Activated CD8-positive, alpha-beta T cell treated with anti-CD3 and anti-CD28 coated beads for 36 hours (primary cell): ENCODE data around the gene LILRA5. TPM values are rescaled to one million over a fixed set of nuclear protein-coding genes. Genes with fewer than 3 reads are reported as not detected.

Experiments
- ATAC-seq: fragments of 200-7000 bp; cut with Tn5 transposase; one replicate; pipeline ENCODE4 v1.10.0; 2021; ENCODE audit warnings: mild to moderate bottlenecking, moderate library complexity
- CTCF ChIA-PET: fragments of 350-600 bp; sonication (Branson Sonifier 250); formaldehyde crosslinking; loops from one replicate; lab custom pipeline; 2021; ENCODE audit warnings: antibody characterized with exemption; lab: Charles Lee
- POLR2A ChIA-PET: fragments of 350-600 bp; sonication (Branson Sonifier 250); formaldehyde crosslinking; loops from one replicate; lab custom pipeline; 2021; ENCODE audit warnings: antibody characterized with exemption; lab: Charles Lee
- DNase-seq: peaks from one replicate; pipeline ENCODE4 v3.0.0-alpha.2; 2020
- H3K27ac Mint-ChIP-seq: one replicate; pipeline ENCODE4 v1.8.0; 2021; ENCODE audit warnings: mild to moderate bottlenecking, mixed read lengths
- H3K27me3 Mint-ChIP-seq: one replicate; pipeline ENCODE4 v1.8.0; 2021; ENCODE audit warnings: mixed read lengths
- H3K36me3 Mint-ChIP-seq: one replicate; pipeline ENCODE4 v1.8.0; 2021; ENCODE audit warnings: low read depth, mixed read lengths
- H3K4me1 Mint-ChIP-seq: one replicate; pipeline ENCODE4 v1.8.0; 2021; ENCODE audit warnings: low read depth, mixed read lengths
- H3K4me3 Mint-ChIP-seq: one replicate; pipeline ENCODE4 v1.8.0; 2021; ENCODE audit warnings: mild to moderate bottlenecking, moderate library complexity, mixed read lengths
- H3K9me3 Mint-ChIP-seq: one replicate; pipeline ENCODE4 v1.8.0; 2021; ENCODE audit warnings: mixed read lengths
- CTCF ChIP-seq: fragments of 200-600 bp; IDR thresholded peaks from one replicate; pipeline ENCODE4 v1.8.0; 2022; ENCODE audit warnings: antibody characterized with exemption, mild to moderate bottlenecking
- intact Hi-C: fragments of 100-400 bp; cut with micrococcal nuclease; formaldehyde crosslinking; loops from one replicate; pipeline ENCODE4 v1.10.0; 2022
- microRNA-seq: library from miRNA; unstranded; fragments of <30 nt; microRNA quantifications from one replicate; pipeline ENCODE4 v1.2.0, GENCODE V29; 2022; ENCODE audit warnings: borderline microRNAs expressed, borderline replicate concordance
- total RNA-seq, 2 experiments: library from RNA; stranded (reverse); gene quantifications; one replicate each; pipeline ENCODE4 v1.2.3, GENCODE V29; 2021

LILRA5 gene
- total RNA-seq, 2 experiments from 2014 or later, result not detected

GRCh38 chr19:54257116-54257480 lies 55.9 kb downstream of the LILRA5 start, which contains the start of gene LILRB5:
Gene LILRB5 (minus strand): TSS chr19:54257273. CDS start chr19:54257193, 80 bp downstream.
- no peaks in the 10 kb centered on the region for H3K9me3 Mint-ChIP-seq
- no peaks in the 10 kb centered on the region for H3K4me1 Mint-ChIP-seq
- no peaks in the 10 kb centered on the region for H3K36me3 Mint-ChIP-seq
- CTCF ChIA-PET, result interaction anchor here (2.4 kb wide), 1 partner anchor 9 kb away, joined by 11 read pairs; no protein-coding TSS in a partner anchor
- ATAC-seq, result no peak
- no peak for TF ChIP-seq CTCF
- peaks cover 5% of the 10 kb centered on the region for H3K27me3 Mint-ChIP-seq
- intact Hi-C loops, result no loop called here
- DNase-seq, result no peak
- H3K27ac Mint-ChIP-seq, result no peak within 1 kb of the TSS
- H3K4me3 Mint-ChIP-seq, result no peak within 1 kb of the TSS
- POLR2A ChIA-PET, result no interaction called here

Small RNA genes lying within 50 kb of the gene (microRNA-seq; reads per million reads assigned to microRNA genes)
- gene MIR4752, result not detected

Other genes starting within 250 kb of the LILRA5 start
- gene VSTM1, start 249.3 kb downstream of the LILRA5 start, total RNA-seq, result not detected
- not detected for gene TARM1, start 231.8 kb downstream of the LILRA5 start, total RNA-seq
- gene OSCAR, start 212.4 kb downstream of the LILRA5 start, total RNA-seq, result under 1 TPM; 0.68 to 0.76 TPM
- 10 to 100 TPM; 94.8 to 96.7 TPM for gene NDUFA3, start 210.3 kb downstream of the LILRA5 start, total RNA-seq
- 10 to 100 TPM; 27.7 to 28.1 TPM for gene TFPT, start 197.5 kb downstream of the LILRA5 start, total RNA-seq
- gene PRPF31, start 197.4 kb downstream of the LILRA5 start, total RNA-seq, result 10 to 100 TPM; 81.1 to 85.2 TPM
- gene CNOT3, start 175.4 kb downstream of the LILRA5 start, total RNA-seq, result 10 to 100 TPM; 48.8 to 50.7 TPM
- 1 to 10 TPM; 3.3 to 4.0 TPM for gene LENG1, start 153.4 kb downstream of the LILRA5 start, total RNA-seq
- under 1 TPM in 1 of 2 experiments, not detected in 1; 0.54 TPM for gene TMC4, start 140.0 kb downstream of the LILRA5 start, total RNA-seq
- 10 to 100 TPM; 53.8 to 55.4 TPM for gene MBOAT7, start 123.6 kb downstream of the LILRA5 start, total RNA-seq
- gene TSEN34, start 121.9 kb downstream of the LILRA5 start, total RNA-seq, result 10 to 100 TPM; 12.5 TPM
- gene RPS9, start 112.3 kb downstream of the LILRA5 start, total RNA-seq, result 1,000 to 10,000 TPM; 1,921 to 1,931 TPM
- not detected for gene LILRB3, start 90.2 kb downstream of the LILRA5 start, total RNA-seq
- gene LILRA6, start 70.4 kb downstream of the LILRA5 start, total RNA-seq, result not detected
- gene LILRB5, start 55.9 kb downstream of the LILRA5 start, total RNA-seq, result not detected
- not detected for gene LILRB2, start 32.1 kb downstream of the LILRA5 start, total RNA-seq
- gene LILRA4, start 26.0 kb upstream of the LILRA5 start, total RNA-seq, result not detected
- gene LAIR1, start 51.8 kb upstream of the LILRA5 start, total RNA-seq, result 10 to 100 TPM; 11.3 TPM
- gene TTYH1, start 102.3 kb upstream of the LILRA5 start, total RNA-seq, result under 1 TPM in 1 of 2 experiments, not detected in 1; 0.70 TPM
- 100 to 1,000 TPM; 165 to 170 TPM for gene LENG8, start 136.0 kb upstream of the LILRA5 start, total RNA-seq
- gene LENG9, start 150.6 kb upstream of the LILRA5 start, total RNA-seq, result 1 to 10 TPM; 4.3 to 5.5 TPM
- gene CDC42EP5, start 160.1 kb upstream of the LILRA5 start, total RNA-seq, result under 1 TPM; 0.45 to 0.83 TPM
- 1 to 10 TPM; 1.5 to 2.1 TPM for gene LAIR2, start 189.7 kb upstream of the LILRA5 start, total RNA-seq